ENCODE measurements around the gene MAD1L1.
"Not testable (repeated sequence)": the region's sequence is repeated elsewhere in the genome, so short reads cannot be mapped to it uniquely, and the experiment has no call there.

MAD1L1 gene

DNA sequence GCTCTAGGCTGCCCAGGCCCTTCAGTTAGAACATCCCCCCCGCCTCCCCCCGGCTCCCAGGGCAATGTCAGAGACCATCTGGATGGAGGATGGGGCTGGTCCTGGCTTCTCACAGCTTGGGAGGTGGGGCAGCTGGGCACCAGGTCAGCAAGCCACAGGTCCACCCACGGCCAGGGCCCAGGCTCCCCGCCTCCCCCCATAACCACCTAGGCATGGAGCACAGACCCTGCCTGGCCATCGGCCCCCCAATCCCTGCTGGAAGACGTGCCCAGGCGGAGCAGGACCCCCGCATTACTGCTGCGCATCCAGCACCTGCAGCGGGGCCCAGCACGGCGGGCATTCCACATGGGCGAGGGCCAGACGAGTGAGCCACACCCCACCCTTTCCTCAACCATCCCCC is 393.0 kb downstream of the MAD1L1 start:
- H3K4me2 ChIP-seq (ENCODE audit: low read depth, low read length, poor library complexity, severe bottlenecking): no peak overlapping the region
- H3K27me3 ChIP-seq (ENCODE audit: low read length): no peaks in the 10 kb centered on the region
- no peaks in the 10 kb centered on the region for H4K20me1 ChIP-seq (ENCODE audit: low read depth, low read length)
- H3K9me3 ChIP-seq (ENCODE audit: insufficient read depth, low read length): peaks cover 3% of the 10 kb centered on the region; the same call in 1 of the 2 replicates
- H3K79me2 ChIP-seq (ENCODE audit: insufficient read depth, low read length): no peaks in the 10 kb centered on the region
- no peak overlapping the region for H2AFZ ChIP-seq (ENCODE audit: low read depth, low read length, severe bottlenecking)
- H3K4me3 ChIP-seq (ENCODE audit: insufficient read depth, low read length, poor library complexity, severe bottlenecking): no peak overlapping the region
- no peak overlapping the region for H3K9ac ChIP-seq (ENCODE audit: low read length)
- no peaks in the 10 kb centered on the region for H3K9me2 ChIP-seq (replicated peaks; ENCODE audit: insufficient read depth, low read length)
- no peaks in the 10 kb centered on the region for H3K36me3 ChIP-seq (ENCODE audit: low read length)
- no peak overlapping the region for H3K27ac ChIP-seq (ENCODE audit: low read depth, low read length)
- no peaks in the 10 kb centered on the region for H3F3A ChIP-seq (ENCODE audit: insufficient read depth)
- TF ChIP-seq, protein P1, sequence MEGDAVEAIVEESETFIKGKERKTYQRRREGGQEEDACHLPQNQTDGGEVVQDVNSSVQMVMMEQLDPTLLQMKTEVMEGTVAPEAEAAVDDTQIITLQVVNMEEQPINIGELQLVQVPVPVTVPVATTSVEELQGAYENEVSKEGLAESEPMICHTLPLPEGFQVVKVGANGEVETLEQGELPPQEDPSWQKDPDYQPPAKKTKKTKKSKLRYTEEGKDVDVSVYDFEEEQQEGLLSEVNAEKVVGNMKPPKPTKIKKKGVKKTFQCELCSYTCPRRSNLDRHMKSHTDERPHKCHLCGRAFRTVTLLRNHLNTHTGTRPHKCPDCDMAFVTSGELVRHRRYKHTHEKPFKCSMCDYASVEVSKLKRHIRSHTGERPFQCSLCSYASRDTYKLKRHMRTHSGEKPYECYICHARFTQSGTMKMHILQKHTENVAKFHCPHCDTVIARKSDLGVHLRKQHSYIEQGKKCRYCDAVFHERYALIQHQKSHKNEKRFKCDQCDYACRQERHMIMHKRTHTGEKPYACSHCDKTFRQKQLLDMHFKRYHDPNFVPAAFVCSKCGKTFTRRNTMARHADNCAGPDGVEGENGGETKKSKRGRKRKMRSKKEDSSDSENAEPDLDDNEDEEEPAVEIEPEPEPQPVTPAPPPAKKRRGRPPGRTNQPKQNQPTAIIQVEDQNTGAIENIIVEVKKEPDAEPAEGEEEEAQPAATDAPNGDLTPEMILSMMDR (IDR thresholded peaks at IDR 0.05; ENCODE audit: insufficient read depth, low read length, poor library complexity, severe bottlenecking): no peak

GRCh38 chr7:1838911-1839531 is 393.7 kb downstream of the MAD1L1 start:
- not testable (repeated sequence) for H3K27ac ChIP-seq (ENCODE audit: low read depth, low read length); H4K20me1 ChIP-seq (ENCODE audit: low read depth, low read length); H3K79me2 ChIP-seq (ENCODE audit: insufficient read depth, low read length); H3K9ac ChIP-seq (ENCODE audit: low read length); H3F3A ChIP-seq (ENCODE audit: insufficient read depth); H3K9me2 ChIP-seq (replicated peaks; ENCODE audit: insufficient read depth, low read length); H3K36me3 ChIP-seq (ENCODE audit: low read length); H3K4me3 ChIP-seq (ENCODE audit: insufficient read depth, low read length, poor library complexity, severe bottlenecking); H3K9me3 ChIP-seq (ENCODE audit: insufficient read depth, low read length); H2AFZ ChIP-seq (ENCODE audit: low read depth, low read length, severe bottlenecking); H3K27me3 ChIP-seq (ENCODE audit: low read length); H3K4me2 ChIP-seq (ENCODE audit: low read depth, low read length, poor library complexity, severe bottlenecking)

- not testable (repeated sequence) for H3F3A ChIP-seq (ENCODE audit: insufficient read depth); H3K4me3 ChIP-seq (ENCODE audit: insufficient read depth, low read length, poor library complexity, severe bottlenecking); H4K20me1 ChIP-seq (ENCODE audit: low read depth, low read length); H2AFZ ChIP-seq (ENCODE audit: low read depth, low read length, severe bottlenecking); H3K9me2 ChIP-seq (replicated peaks; ENCODE audit: insufficient read depth, low read length); H3K4me2 ChIP-seq (ENCODE audit: low read depth, low read length, poor library complexity, severe bottlenecking); H3K9me3 ChIP-seq (ENCODE audit: insufficient read depth, low read length); H3K9ac ChIP-seq (ENCODE audit: low read length); H3K27ac ChIP-seq (ENCODE audit: low read depth, low read length); H3K27me3 ChIP-seq (ENCODE audit: low read length); H3K79me2 ChIP-seq (ENCODE audit: insufficient read depth, low read length); H3K36me3 ChIP-seq (ENCODE audit: low read length)
Observed at GRCh38 chr7:1838544-1838872, 394.2 kb downstream of the MAD1L1 start.

DNA sequence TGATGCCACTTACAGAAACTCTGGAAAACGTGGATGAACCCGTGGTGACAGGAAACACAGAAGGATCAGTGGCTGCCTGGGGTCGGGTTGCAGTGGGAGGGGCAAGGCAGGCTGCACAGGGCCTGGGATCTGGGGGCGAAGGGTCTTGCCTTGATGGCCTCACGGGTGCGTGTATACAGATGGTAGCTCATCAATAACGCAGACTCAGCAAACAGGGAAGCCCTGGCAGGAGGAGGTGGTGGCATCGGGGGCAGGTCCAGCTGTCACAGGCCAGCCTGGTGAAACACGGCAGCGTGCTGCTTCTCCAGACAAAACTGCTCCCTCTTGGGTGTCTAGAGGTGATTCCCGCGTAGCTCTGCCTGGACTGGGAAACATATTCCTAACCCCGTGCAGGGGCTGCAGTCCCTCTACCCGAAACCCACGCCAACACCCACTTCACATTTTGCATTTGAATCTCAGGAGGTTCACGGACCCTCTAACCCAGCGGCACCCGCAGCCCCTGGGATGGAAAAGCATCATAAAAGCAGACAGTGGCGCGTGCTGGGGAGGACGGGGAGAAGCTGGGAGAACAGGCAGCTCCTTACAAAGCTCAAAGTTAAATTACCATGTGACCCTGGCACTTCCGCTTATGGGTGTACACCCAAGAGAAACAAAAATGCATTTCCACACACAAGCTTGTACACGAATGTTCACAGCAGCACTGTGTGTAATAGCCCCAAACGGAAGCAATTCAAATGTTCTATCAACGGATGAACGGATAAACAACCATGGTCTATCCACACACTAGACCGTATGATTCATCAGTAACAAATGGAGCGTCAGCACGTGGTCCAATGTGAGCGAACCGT is 394.8 kb downstream of the MAD1L1 start:
- H3K4me2 ChIP-seq (ENCODE audit: low read depth, low read length, poor library complexity, severe bottlenecking); H3K27me3 ChIP-seq (ENCODE audit: low read length); H3K36me3 ChIP-seq (ENCODE audit: low read length); H3F3A ChIP-seq (ENCODE audit: insufficient read depth); H3K9me3 ChIP-seq (ENCODE audit: insufficient read depth, low read length); H4K20me1 ChIP-seq (ENCODE audit: low read depth, low read length); H3K9ac ChIP-seq (ENCODE audit: low read length); H2AFZ ChIP-seq (ENCODE audit: low read depth, low read length, severe bottlenecking); H3K4me3 ChIP-seq (ENCODE audit: insufficient read depth, low read length, poor library complexity, severe bottlenecking); H3K9me2 ChIP-seq (replicated peaks; ENCODE audit: insufficient read depth, low read length); H3K79me2 ChIP-seq (ENCODE audit: insufficient read depth, low read length); H3K27ac ChIP-seq (ENCODE audit: low read depth, low read length): not testable (repeated sequence)

GRCh38 chr7:1831933-1832535 is 400.7 kb downstream of the MAD1L1 start:
- not testable (repeated sequence) for H3K36me3 ChIP-seq (ENCODE audit: low read length); H3K79me2 ChIP-seq (ENCODE audit: insufficient read depth, low read length); H3K27me3 ChIP-seq (ENCODE audit: low read length); H4K20me1 ChIP-seq (ENCODE audit: low read depth, low read length); H3K27ac ChIP-seq (ENCODE audit: low read depth, low read length); H2AFZ ChIP-seq (ENCODE audit: low read depth, low read length, severe bottlenecking); H3K9ac ChIP-seq (ENCODE audit: low read length); H3K4me3 ChIP-seq (ENCODE audit: insufficient read depth, low read length, poor library complexity, severe bottlenecking); H3F3A ChIP-seq (ENCODE audit: insufficient read depth); H3K4me2 ChIP-seq (ENCODE audit: low read depth, low read length, poor library complexity, severe bottlenecking); H3K9me3 ChIP-seq (ENCODE audit: insufficient read depth, low read length); H3K9me2 ChIP-seq (replicated peaks; ENCODE audit: insufficient read depth, low read length)

GRCh38 chr7:1831471-1831870 is 401.3 kb downstream of the MAD1L1 start:
- H3K27ac ChIP-seq (ENCODE audit: low read depth, low read length); H2AFZ ChIP-seq (ENCODE audit: low read depth, low read length, severe bottlenecking); H3K4me2 ChIP-seq (ENCODE audit: low read depth, low read length, poor library complexity, severe bottlenecking); H3K79me2 ChIP-seq (ENCODE audit: insufficient read depth, low read length); H3K27me3 ChIP-seq (ENCODE audit: low read length); H3K9me2 ChIP-seq (replicated peaks; ENCODE audit: insufficient read depth, low read length); H3K9me3 ChIP-seq (ENCODE audit: insufficient read depth, low read length); H3K9ac ChIP-seq (ENCODE audit: low read length); H4K20me1 ChIP-seq (ENCODE audit: low read depth, low read length); H3F3A ChIP-seq (ENCODE audit: insufficient read depth); H3K4me3 ChIP-seq (ENCODE audit: insufficient read depth, low read length, poor library complexity, severe bottlenecking); H3K36me3 ChIP-seq (ENCODE audit: low read length): not testable (repeated sequence)

GRCh38 chr7:1829668-1830067 is 403.1 kb downstream of the MAD1L1 start:
- H4K20me1 ChIP-seq (ENCODE audit: low read depth, low read length); H3K4me2 ChIP-seq (ENCODE audit: low read depth, low read length, poor library complexity, severe bottlenecking); H2AFZ ChIP-seq (ENCODE audit: low read depth, low read length, severe bottlenecking); H3K27me3 ChIP-seq (ENCODE audit: low read length); H3F3A ChIP-seq (ENCODE audit: insufficient read depth); H3K27ac ChIP-seq (ENCODE audit: low read depth, low read length); H3K9ac ChIP-seq (ENCODE audit: low read length); H3K9me2 ChIP-seq (replicated peaks; ENCODE audit: insufficient read depth, low read length); H3K36me3 ChIP-seq (ENCODE audit: low read length); H3K9me3 ChIP-seq (ENCODE audit: insufficient read depth, low read length); H3K4me3 ChIP-seq (ENCODE audit: insufficient read depth, low read length, poor library complexity, severe bottlenecking); H3K79me2 ChIP-seq (ENCODE audit: insufficient read depth, low read length): not testable (repeated sequence)
